HG02763 (cell line): ENCODE data around the gene AKR1C2.
"Not testable (repeated sequence)": the region's sequence is repeated elsewhere in the genome, so short reads cannot be mapped to it uniquely, and the experiment has no call there.

Source experiments
- ATAC-seq: cut with Tn5 transposase; IDR thresholded peaks from one replicate; pipeline ENCODE4 v1.9.1; 2021; ENCODE audit warnings: mild to moderate bottlenecking, moderate library complexity; ENCODE audit not compliant: unreplicated experiment

Gene AKR1C2

DNA sequence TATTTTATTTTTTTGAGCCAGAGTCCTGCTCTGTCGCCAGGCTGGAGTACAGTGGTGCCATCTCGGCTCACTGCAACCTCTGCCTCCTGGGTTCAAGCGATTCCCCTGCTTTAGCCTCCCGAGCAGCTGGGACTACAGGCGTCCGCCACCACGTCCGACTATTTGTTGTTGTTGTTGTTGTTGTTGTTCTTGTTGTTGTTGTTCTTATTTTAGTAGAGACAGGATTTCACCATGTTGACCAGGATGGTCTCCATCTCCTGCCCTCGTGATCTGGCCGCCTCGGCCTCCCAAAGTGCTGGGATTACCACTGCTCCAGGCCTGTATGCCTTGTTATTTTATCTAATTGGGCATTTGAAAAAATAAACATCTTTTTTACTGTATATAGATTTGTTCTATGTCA lies 42.1 kb downstream of the AKR1C2 start:
- ATAC-seq, result not testable (repeated sequence)

GRCh38 chr10:4956955-4957645 lies 46.6 kb downstream of the AKR1C2 start:
- ATAC-seq, result not testable (repeated sequence)

- ATAC-seq, result not testable (repeated sequence)
These were observed 47.6 kb downstream of the AKR1C2 start for GRCh38 chr10:4956088-4956487.

GRCh38 chr10:4953405-4953804 lies 50.3 kb downstream of the AKR1C2 start:
- no peak for ATAC-seq

GRCh38 chr10:4951512-4952162 lies 52.0 kb downstream of the AKR1C2 start:
- not testable (repeated sequence) for ATAC-seq

- no peak for ATAC-seq
These were observed 55.7 kb downstream of the AKR1C2 start for GRCh38 chr10:4947635-4948596.

GRCh38 chr10:4947039-4947634 lies 56.5 kb downstream of the AKR1C2 start:
- ATAC-seq, result no peak

GRCh38 chr10:4945766-4946717 lies 57.6 kb downstream of the AKR1C2 start:
- ATAC-seq, result no peak

GRCh38 chr10:4944841-4945240 lies 58.8 kb downstream of the AKR1C2 start:
- ATAC-seq, result no peak

DNA sequence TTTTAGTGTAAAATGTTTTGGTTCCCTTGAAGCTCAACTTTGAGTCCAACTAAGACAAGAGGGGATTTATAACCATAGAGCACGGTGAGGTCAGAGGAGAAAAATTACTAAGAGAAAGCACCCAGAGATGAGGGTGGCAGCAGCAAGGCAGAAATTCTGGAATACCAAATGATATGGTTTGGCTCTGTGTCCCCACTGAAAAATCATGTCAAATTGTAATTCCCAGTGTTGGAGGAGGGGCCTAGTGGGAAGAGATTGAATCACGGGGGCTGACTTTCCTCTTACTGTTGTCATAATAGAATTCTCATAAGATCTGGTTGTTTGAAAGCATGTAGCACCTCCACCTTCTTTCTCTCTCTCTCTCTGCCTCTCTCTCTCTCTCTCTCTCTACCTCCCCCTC lies 59.8 kb downstream of the AKR1C2 start:
- no peak for ATAC-seq

DNA sequence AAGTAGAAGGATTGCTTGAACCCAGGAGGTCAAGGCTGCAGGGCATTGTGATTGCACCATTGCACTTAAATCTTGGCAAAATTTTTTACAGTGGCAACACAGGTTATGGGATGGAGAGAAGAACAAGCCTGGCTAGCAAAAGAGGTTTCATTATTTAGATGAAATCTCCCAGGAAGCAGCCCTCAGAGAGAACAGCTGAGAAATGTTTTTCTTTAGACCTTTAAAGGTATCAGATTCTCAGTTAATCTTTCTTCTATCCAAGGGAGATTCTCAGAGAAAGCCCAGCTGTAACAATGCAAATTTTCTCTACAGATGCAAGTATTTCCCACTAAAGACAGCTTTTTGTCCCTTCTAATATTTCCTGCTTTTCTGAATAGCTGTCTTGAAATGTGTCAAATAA lies 60.2 kb downstream of the AKR1C2 start:
- ATAC-seq, result not testable (repeated sequence)

DNA sequence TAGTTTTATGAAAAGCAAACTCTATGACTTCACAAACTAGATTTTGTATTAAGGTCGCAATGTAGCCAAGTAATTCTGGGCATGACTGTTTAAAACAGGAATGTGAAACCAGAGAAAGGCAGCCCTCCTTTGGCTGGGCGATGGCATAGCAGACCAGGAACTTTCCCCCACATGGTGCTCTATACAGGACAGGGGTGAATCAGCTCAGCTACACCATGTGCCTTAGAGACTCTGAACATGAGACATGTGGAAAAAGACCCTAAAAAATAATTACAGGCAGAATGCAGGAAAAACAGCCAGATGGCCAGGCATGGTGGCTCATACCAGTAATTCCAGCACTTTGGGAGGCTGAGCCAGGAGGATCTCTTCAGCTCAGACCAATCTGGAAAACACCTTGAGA lies 60.7 kb downstream of the AKR1C2 start:
- not testable (repeated sequence) for ATAC-seq

- ATAC-seq, result no peak
These were observed 61.9 kb downstream of the AKR1C2 start for GRCh38 chr10:4941540-4942330.

GRCh38 chr10:4940909-4941308 lies 62.7 kb downstream of the AKR1C2 start:
- ATAC-seq, result not testable (repeated sequence)

DNA sequence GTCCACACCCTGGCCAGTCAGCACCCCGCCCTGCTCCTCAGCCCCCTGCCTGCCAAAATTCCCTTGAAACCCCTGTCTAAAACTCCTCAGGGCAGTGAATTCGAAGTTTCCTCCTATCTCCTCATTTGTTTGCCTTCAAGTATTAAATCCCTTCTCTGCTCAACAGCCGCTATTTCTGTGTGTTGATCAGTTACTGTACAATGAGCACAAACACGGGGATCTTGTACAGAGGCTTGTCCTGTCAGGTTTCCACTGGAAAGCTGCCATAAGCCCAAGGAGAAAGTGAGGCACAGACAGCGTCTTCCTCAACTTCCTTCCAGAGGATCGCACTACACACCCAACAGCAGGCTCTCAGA lies 63.6 kb downstream of the AKR1C2 start:
- ATAC-seq, result not testable (repeated sequence)

GRCh38 chr10:4939224-4940072 lies 64.2 kb downstream of the AKR1C2 start:
- no peak for ATAC-seq
